Measurements from ENCODE around the gene RNF152. TPM values are rescaled to one million over a fixed set of nuclear protein-coding genes. Genes with fewer than 3 reads are reported as not detected.

The RNF152 gene
- total RNA-seq, 1 donor from 2014 or later: 45.7 TPM

GRCh38 chr18:61891271-61891670 lies 1.5 kb downstream of the RNF152 start:
- Histone ChIP-seq H3K27ac (peak overlapping the region; percentile 5), H3K27me3 (no peaks in the 10 kb centered on the region), H3K4me3 (no peak overlapping the region), H3K9me3 (no peaks in the 10 kb centered on the region), H3K36me3 (peaks cover 0 to 4% of the 10 kb centered on the region in 2 donors), H3K4me1 (peaks cover 35% of the 10 kb centered on the region)
- peak in 1 of 2 donors; percentile 84 for TF ChIP-seq POLR2AphosphoS5 (IDR thresholded peaks at IDR 0.05; ENCODE audit: insufficient read depth in 1 of 2, low read depth in 1 of 2)
- no peak for TF ChIP-seq POLR2A (IDR thresholded peaks at IDR 0.05)
- intact Hi-C loops (cut with DNase I): loop anchor here (5.0 kb wide), 2 partner anchors 159 to 254 kb away; no protein-coding TSS in a partner anchor
- DNase-seq (ENCODE audit: extremely low spot score in 2 of 2): peak in 1 of 2 donors; percentile 10

DNA sequence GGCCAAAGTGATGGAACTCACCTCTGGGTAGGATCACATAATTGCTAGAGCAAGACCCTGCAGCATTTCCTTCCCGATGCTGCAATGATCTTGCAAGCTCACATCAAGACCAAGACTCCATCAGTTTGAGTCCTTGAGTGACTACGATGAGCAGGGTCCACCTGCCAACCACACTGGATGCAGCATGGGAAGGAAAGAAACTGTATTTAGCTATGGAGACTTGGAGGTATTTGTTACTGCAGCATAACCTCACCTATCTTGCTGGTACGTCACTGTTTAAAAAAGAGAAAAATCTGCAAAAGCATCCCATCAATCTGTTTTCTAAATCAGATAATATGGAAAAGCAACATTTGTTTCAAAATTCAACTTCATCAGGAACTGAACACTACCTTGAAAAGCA lies 2.5 kb downstream of the RNF152 start:
- Histone ChIP-seq H3K9me3 (no peaks in the 10 kb centered on the region), H3K4me3 (no peak overlapping the region), H3K27me3 (no peaks in the 10 kb centered on the region), H3K36me3 (peaks cover 0 to 4% of the 10 kb centered on the region in 2 donors), H3K4me1 (peaks cover 31% of the 10 kb centered on the region), H3K27ac (no peak overlapping the region)
- no peak for TF ChIP-seq POLR2AphosphoS5 (IDR thresholded peaks at IDR 0.05; ENCODE audit: insufficient read depth in 1 of 2, low read depth in 1 of 2)
- TF ChIP-seq POLR2A (IDR thresholded peaks at IDR 0.05): no peak
- TF ChIP-seq CTCF (IDR thresholded peaks at IDR 0.05): no peak
- intact Hi-C loops (cut with DNase I): loop anchor here (5.0 kb wide), 2 partner anchors 158 to 253 kb away; no protein-coding TSS in a partner anchor
- peak in 1 of 2 donors; percentile 62 for DNase-seq (ENCODE audit: extremely low spot score in 2 of 2)

DNA sequence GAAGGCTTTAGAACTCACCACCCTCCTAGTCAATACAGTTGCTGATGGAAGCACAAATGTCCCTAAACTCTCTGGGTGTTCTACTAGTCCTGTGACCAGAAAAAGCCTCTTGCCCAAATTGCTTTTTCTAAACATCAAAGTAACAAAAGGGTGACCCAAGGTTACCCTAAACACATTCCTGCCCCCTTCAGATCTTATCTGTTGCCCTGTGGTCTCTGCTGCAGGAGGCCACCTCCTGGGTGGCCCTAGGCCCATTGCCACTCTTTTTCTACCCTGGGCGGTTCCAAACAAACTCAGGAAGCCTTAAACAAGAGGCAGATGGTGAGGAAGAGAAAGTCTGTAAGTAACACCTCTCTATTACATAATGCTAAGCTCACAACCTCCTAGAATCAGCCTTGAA lies 3.3 kb downstream of the RNF152 start:
- no peak overlapping the region for H3K27ac ChIP-seq

DNA sequence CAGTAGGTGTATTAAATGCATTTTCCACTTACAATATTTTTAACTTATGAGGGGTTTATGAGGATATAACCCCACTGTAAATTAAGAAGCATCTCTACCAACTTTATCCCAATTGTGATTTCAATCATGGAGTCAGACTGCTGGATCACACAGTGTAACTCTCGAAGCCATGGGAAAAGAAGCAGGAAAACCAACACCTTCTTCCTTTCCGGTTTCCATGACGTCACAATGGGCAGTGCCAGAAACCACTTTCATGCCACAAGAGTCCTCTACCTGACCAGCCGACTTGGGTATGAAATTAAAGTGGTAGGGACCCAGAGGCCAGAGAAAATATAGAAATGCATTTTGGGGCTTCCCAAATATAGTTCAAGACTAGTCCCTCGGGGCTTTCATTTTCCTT lies 4.2 kb downstream of the RNF152 start:
- peaks cover 0 to 4% of the 10 kb centered on the region in 2 donors for H3K36me3 ChIP-seq
- peaks cover 23% of the 10 kb centered on the region for H3K4me1 ChIP-seq
- no peaks in the 10 kb centered on the region for H3K27me3 ChIP-seq
- intact Hi-C loops (cut with DNase I): no loop called here
- no peak overlapping the region for H3K4me3 ChIP-seq
- H3K9me3 ChIP-seq: no peaks in the 10 kb centered on the region
- DNase-seq (ENCODE audit: extremely low spot score in 2 of 2): no peak
- TF ChIP-seq POLR2AphosphoS5 (IDR thresholded peaks at IDR 0.05; ENCODE audit: insufficient read depth in 1 of 2, low read depth in 1 of 2): no peak
- no peak for TF ChIP-seq CTCF (IDR thresholded peaks at IDR 0.05)
- TF ChIP-seq POLR2A (IDR thresholded peaks at IDR 0.05): no peak
- no peak overlapping the region for H3K27ac ChIP-seq

More for the DNA sequence above, 3.3 kb downstream of the RNF152 start:
- peak in 1 of 2 donors; percentile 20 for DNase-seq (ENCODE audit: extremely low spot score in 2 of 2)
- Histone ChIP-seq H3K9me3 (no peaks in the 10 kb centered on the region), H3K4me1 (peaks cover 25% of the 10 kb centered on the region), H3K36me3 (peaks cover 0 to 4% of the 10 kb centered on the region in 2 donors), H3K4me3 (no peak overlapping the region), H3K27me3 (no peaks in the 10 kb centered on the region)
- TF ChIP-seq POLR2A (IDR thresholded peaks at IDR 0.05): no peak
- TF ChIP-seq CTCF (IDR thresholded peaks at IDR 0.05): no peak
- TF ChIP-seq POLR2AphosphoS5 (IDR thresholded peaks at IDR 0.05; ENCODE audit: insufficient read depth in 1 of 2, low read depth in 1 of 2): no peak
- intact Hi-C loops (cut with DNase I): no loop called here

DNA sequence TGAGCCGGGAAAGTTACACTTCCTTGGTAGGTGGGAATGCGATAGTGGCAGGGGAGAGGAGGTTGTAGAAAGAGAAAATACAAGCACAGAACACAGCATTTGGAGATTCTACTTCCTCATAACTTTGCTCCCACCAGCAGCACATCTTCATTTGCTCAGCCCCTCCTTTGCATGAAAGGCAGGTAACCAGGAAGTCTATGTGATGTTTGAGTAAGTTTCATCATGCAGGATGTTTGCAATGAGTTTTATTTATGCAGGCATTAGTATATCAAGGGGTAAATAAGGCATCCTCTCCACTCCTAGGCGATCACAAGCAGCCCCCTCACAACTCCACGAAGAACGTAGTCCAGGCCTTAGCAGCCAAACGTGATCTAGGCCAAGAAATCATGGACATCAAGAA lies 5.0 kb downstream of the RNF152 start:
- intact Hi-C loops (cut with DNase I): no loop called here
- H3K27me3 ChIP-seq: no peaks in the 10 kb centered on the region
- no peak for DNase-seq (ENCODE audit: extremely low spot score in 2 of 2)
- no peaks in the 10 kb centered on the region for H3K9me3 ChIP-seq
- TF ChIP-seq POLR2A (IDR thresholded peaks at IDR 0.05): no peak
- TF ChIP-seq POLR2AphosphoS5 (IDR thresholded peaks at IDR 0.05; ENCODE audit: insufficient read depth in 1 of 2, low read depth in 1 of 2): no peak
- peaks cover 0 to 4% of the 10 kb centered on the region in 2 donors for H3K36me3 ChIP-seq
- no peak overlapping the region for H3K27ac ChIP-seq
- H3K4me1 ChIP-seq: peaks cover 23% of the 10 kb centered on the region
- H3K4me3 ChIP-seq: no peak overlapping the region

DNA sequence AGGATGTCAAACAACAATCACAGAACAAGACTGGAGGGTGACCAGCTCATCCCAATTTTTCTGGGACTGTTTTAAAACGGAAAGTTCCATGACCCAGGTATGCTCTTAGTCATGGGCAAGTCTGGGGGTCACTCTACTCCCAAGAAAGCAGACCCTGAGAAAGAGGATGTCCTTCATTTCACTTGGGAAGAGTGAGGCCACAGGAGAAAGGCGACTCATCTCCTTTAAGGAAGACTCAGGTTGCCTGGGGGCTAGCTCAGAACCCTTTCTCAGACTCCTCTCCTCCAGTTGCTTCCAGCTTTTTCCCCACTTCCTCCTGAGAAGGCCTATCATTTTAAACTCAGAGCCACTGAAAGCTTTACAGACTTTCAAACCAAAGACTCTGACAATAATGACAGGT lies 9.3 kb downstream of the RNF152 start:
- H3K4me1 ChIP-seq: peaks cover 9% of the 10 kb centered on the region
- TF ChIP-seq POLR2AphosphoS5 (IDR thresholded peaks at IDR 0.05; ENCODE audit: insufficient read depth in 1 of 2, low read depth in 1 of 2): no peak
- TF ChIP-seq POLR2A (IDR thresholded peaks at IDR 0.05): no peak
- TF ChIP-seq CTCF (IDR thresholded peaks at IDR 0.05): no peak
- H3K27me3 ChIP-seq: no peaks in the 10 kb centered on the region
- no peak for DNase-seq (ENCODE audit: extremely low spot score in 2 of 2)
- H3K4me3 ChIP-seq: no peak overlapping the region
- intact Hi-C loops (cut with DNase I): no loop called here
- H3K9me3 ChIP-seq: no peaks in the 10 kb centered on the region
- no peak overlapping the region for H3K27ac ChIP-seq
- peaks cover 0 to 3% of the 10 kb centered on the region in 2 donors for H3K36me3 ChIP-seq
